Neuron (in vitro differentiated cells): ENCODE data around the gene KIAA0825.

Experiments used
- H2AFZ ChIP-seq: one replicate; pipeline ENCODE4 v1.6.1; 2013; ENCODE audit warnings: low read depth, mild to moderate bottlenecking, inconsistent platforms, low read length, moderate library complexity
- H3K27me3 ChIP-seq: one replicate; pipeline ENCODE4 v1.6.1; 2013; ENCODE audit warnings: low read length; ENCODE audit not compliant: insufficient read depth
- H3K36me3 ChIP-seq: one replicate; pipeline ENCODE4 v1.6.1; 2013; ENCODE audit warnings: low read length; ENCODE audit not compliant: insufficient read depth
- H3K4me1 ChIP-seq: one replicate; pipeline ENCODE4 v1.6.1; 2013; ENCODE audit warnings: low read length; ENCODE audit not compliant: insufficient read depth
- H3K4me3 ChIP-seq: 2 replicates; pipeline ENCODE4 v1.5.1; 2013; ENCODE audit warnings: mild to moderate bottlenecking, low read length, moderate library complexity
- H3K9me3 ChIP-seq: one replicate; pipeline ENCODE4 v1.6.1; 2013; ENCODE audit warnings: low read length

Gene KIAA0825

GRCh38 chr5:94432499-94432898, 185.9 kb downstream of the KIAA0825 start:
- no peak overlapping the region for H3K4me3 ChIP-seq
- no peak overlapping the region for H2AFZ ChIP-seq
- no peaks in the 10 kb centered on the region for H3K36me3 ChIP-seq
- H3K9me3 ChIP-seq, result peaks cover 5% of the 10 kb centered on the region
- H3K4me1 ChIP-seq, result no peaks in the 10 kb centered on the region
- no peaks in the 10 kb centered on the region for H3K27me3 ChIP-seq

DNA sequence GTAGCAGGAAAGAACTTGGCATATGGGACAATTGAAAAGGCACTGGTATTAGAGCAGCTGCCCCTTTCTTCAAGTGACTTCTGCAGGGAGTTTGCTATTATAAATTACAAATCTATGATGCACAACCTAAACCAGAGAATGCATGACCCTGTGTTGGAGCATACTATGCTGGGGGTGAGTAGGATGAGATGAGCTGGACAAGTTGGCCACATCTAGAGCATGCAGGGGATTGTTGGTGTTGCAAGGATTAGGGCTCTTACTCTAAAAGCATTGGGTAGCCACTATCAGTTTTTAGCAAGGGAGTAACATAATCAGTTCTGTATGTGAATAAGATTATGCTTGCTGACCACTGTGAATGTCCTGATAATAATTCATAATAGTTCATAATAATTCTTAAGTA, 186.7 kb downstream of the KIAA0825 start:
- H3K9me3 ChIP-seq, result peaks cover 5% of the 10 kb centered on the region
- H3K4me1 ChIP-seq, result no peaks in the 10 kb centered on the region
- H2AFZ ChIP-seq, result no peak overlapping the region
- no peaks in the 10 kb centered on the region for H3K27me3 ChIP-seq
- no peaks in the 10 kb centered on the region for H3K36me3 ChIP-seq
- no peak overlapping the region for H3K4me3 ChIP-seq

GRCh38 chr5:94429566-94429965, 188.8 kb downstream of the KIAA0825 start:
- Histone ChIP-seq H3K4me1 (no peaks in the 10 kb centered on the region), H3K9me3 (peaks cover 5% of the 10 kb centered on the region), H3K27me3 (no peaks in the 10 kb centered on the region), H3K4me3 (no peak overlapping the region), H2AFZ (no peak overlapping the region), H3K36me3 (no peaks in the 10 kb centered on the region)

DNA sequence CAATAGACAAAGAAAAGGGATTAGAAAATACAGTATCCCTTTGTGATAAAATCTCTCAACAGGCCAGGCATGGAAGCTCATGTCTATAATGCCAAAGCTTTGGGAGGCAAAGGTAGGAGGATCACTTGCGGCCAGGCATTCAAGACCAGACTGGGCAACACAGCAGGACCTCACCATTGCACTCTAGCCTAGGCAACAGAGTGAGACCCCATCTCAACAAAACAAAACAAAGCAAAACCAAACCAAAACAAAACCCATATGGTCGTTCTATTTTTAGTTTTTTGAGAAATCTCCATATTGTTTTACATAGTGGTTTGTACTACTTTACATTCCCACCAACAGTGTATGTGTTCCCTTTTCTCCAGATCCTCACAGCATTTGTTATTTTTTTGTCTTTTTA, 193.0 kb downstream of the KIAA0825 start:
- peaks cover 3% of the 10 kb centered on the region for H3K9me3 ChIP-seq
- H2AFZ ChIP-seq, result no peak overlapping the region
- H3K4me3 ChIP-seq, result no peak overlapping the region
- no peaks in the 10 kb centered on the region for H3K36me3 ChIP-seq
- H3K27me3 ChIP-seq, result no peaks in the 10 kb centered on the region
- no peaks in the 10 kb centered on the region for H3K4me1 ChIP-seq

DNA sequence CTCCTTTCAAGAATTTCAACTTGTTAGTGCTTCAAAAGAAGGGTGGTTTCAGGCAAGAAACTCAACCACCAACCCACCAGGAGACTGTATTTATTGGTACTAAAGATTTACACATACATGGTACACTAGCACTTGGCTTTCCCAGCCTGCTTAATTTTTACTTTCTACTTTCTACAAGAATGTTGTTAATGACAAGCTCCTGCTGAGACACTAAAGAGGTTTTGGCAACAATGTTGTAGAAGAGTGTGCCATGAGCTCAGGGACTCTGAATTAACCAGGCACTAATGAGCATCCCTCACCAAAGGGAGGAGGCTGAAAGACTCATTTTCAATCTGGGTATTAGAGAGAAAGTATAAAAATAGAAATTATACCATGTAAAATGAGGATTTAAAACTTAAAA, 195.0 kb downstream of the KIAA0825 start:
- no peaks in the 10 kb centered on the region for H3K4me1 ChIP-seq
- no peaks in the 10 kb centered on the region for H3K36me3 ChIP-seq
- H3K27me3 ChIP-seq, result no peaks in the 10 kb centered on the region
- H2AFZ ChIP-seq, result no peak overlapping the region
- H3K9me3 ChIP-seq, result no peaks in the 10 kb centered on the region
- no peak overlapping the region for H3K4me3 ChIP-seq

- Histone ChIP-seq H3K36me3 (no peaks in the 10 kb centered on the region), H3K27me3 (no peaks in the 10 kb centered on the region), H3K4me1 (no peaks in the 10 kb centered on the region), H3K9me3 (no peaks in the 10 kb centered on the region), H3K4me3 (no peak overlapping the region), H2AFZ (no peak overlapping the region)
Measured at GRCh38 chr5:94422812-94423211, 195.6 kb downstream of the KIAA0825 start.

DNA sequence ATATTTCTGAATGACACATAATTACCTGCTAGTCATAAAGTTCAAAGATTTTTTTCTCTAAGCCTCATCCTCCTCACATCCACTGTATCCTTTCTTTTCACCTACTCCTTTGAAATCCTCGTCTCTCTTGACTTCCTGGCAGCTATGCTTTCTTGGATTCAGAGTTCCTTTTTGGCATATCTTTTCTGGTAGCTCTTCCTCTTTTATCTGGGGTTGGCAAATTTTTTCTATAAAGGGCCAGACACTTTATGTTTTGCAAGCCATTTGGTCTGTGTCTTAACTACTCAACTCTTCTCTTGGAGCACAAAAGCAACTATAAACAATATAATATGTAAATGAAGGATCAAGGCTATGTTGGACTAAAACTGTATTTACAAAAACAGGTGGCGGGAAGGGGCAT, 197.5 kb downstream of the KIAA0825 start:
- H3K4me3 ChIP-seq, result no peak overlapping the region
- no peaks in the 10 kb centered on the region for H3K9me3 ChIP-seq
- no peaks in the 10 kb centered on the region for H3K36me3 ChIP-seq
- no peaks in the 10 kb centered on the region for H3K4me1 ChIP-seq
- H2AFZ ChIP-seq, result no peak overlapping the region
- H3K27me3 ChIP-seq, result no peaks in the 10 kb centered on the region

- Histone ChIP-seq H3K4me1 (no peaks in the 10 kb centered on the region), H3K9me3 (no peaks in the 10 kb centered on the region), H3K4me3 (no peak overlapping the region), H2AFZ (no peak overlapping the region), H3K36me3 (no peaks in the 10 kb centered on the region), H3K27me3 (no peaks in the 10 kb centered on the region)
Measured at GRCh38 chr5:94415798-94416197, 202.6 kb downstream of the KIAA0825 start.

GRCh38 chr5:94409440-94409839, 209.0 kb downstream of the KIAA0825 start:
- no peaks in the 10 kb centered on the region for H3K9me3 ChIP-seq
- no peak overlapping the region for H2AFZ ChIP-seq
- no peaks in the 10 kb centered on the region for H3K4me1 ChIP-seq
- H3K4me3 ChIP-seq, result no peak overlapping the region
- no peaks in the 10 kb centered on the region for H3K27me3 ChIP-seq
- H3K36me3 ChIP-seq, result no peaks in the 10 kb centered on the region

- no peaks in the 10 kb centered on the region for H3K9me3 ChIP-seq
- no peaks in the 10 kb centered on the region for H3K4me1 ChIP-seq
- H2AFZ ChIP-seq, result no peak overlapping the region
- no peaks in the 10 kb centered on the region for H3K36me3 ChIP-seq
- no peak overlapping the region for H3K4me3 ChIP-seq
- no peaks in the 10 kb centered on the region for H3K27me3 ChIP-seq
Measured at GRCh38 chr5:94407023-94407422, 211.4 kb downstream of the KIAA0825 start.

DNA sequence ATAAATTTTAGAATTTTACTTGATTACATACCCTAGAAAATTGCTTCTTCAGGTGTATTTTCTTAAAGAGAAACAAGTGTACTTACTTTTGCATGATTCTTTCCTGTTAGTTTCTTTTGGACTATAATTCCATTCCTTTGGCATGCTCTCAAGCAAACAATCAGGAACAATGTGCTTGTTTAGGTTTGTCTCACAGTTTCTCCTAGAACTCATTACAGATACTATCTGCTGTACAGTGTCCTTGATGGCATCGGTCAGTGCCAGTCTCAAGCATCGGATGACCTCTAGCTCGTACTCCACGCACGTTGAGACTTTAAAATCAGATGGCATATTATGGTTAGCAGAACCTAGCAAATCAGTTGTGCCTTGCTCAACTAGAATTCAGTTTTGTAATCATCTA, 214.9 kb downstream of the KIAA0825 start:
- H3K9me3 ChIP-seq, result no peaks in the 10 kb centered on the region
- no peaks in the 10 kb centered on the region for H3K27me3 ChIP-seq
- H2AFZ ChIP-seq, result no peak overlapping the region
- H3K4me1 ChIP-seq, result no peaks in the 10 kb centered on the region
- no peak overlapping the region for H3K4me3 ChIP-seq
- H3K36me3 ChIP-seq, result no peaks in the 10 kb centered on the region

GRCh38 chr5:94402096-94402495, 216.3 kb downstream of the KIAA0825 start:
- Histone ChIP-seq H2AFZ (no peak overlapping the region), H3K36me3 (no peaks in the 10 kb centered on the region), H3K4me1 (no peaks in the 10 kb centered on the region), H3K27me3 (no peaks in the 10 kb centered on the region), H3K9me3 (no peaks in the 10 kb centered on the region), H3K4me3 (no peak overlapping the region)

DNA sequence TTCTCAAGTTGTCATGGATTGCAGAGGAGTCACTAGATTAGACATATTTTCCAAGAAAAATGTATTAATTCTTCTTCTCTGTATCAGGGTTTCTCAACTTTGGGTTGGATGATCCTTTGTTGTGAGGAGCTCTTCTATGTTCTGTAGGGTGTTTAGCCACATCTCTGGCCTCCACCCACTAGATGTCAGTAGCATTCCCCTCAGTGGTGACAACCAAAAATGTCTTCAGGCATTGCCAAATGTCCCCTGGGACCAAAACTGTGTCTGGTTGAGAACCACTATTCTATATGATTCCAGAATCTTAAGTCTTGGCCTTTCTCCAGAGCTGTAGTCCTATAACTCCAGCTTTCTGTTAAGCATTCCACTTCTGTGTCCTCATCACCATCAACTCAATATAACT, 220.9 kb downstream of the KIAA0825 start:
- H3K4me3 ChIP-seq, result no peak overlapping the region
- no peaks in the 10 kb centered on the region for H3K27me3 ChIP-seq
- H3K4me1 ChIP-seq, result no peaks in the 10 kb centered on the region
- H2AFZ ChIP-seq, result no peak overlapping the region
- H3K36me3 ChIP-seq, result no peaks in the 10 kb centered on the region
- no peaks in the 10 kb centered on the region for H3K9me3 ChIP-seq

GRCh38 chr5:94396687-94397086, 221.7 kb downstream of the KIAA0825 start:
- Histone ChIP-seq H3K27me3 (no peaks in the 10 kb centered on the region), H3K4me1 (no peaks in the 10 kb centered on the region), H3K9me3 (no peaks in the 10 kb centered on the region), H2AFZ (no peak overlapping the region), H3K4me3 (no peak overlapping the region), H3K36me3 (no peaks in the 10 kb centered on the region)
